ENCODE results near the gene SLC5A10. TPM values are rescaled to one million over a fixed set of nuclear protein-coding genes. Genes with fewer than 3 reads are reported as not detected.
A peak's percentile ranks its signal among the peaks of the same experiment; 100 is the strongest.
"Not testable (repeated sequence)": the region's sequence is repeated elsewhere in the genome, so short reads cannot be mapped to it uniquely, and the experiment has no call there.

The SLC5A10 gene
- total RNA-seq, 1 experiment from 2014 or later = not detected

- no peak for DNase-seq (ENCODE audit: low read depth)
Observed at GRCh38 chr17:18947866-18948265, 4.1 kb upstream of the SLC5A10 start.

GRCh38 chr17:18948476-18949006 lies 3.4 kb upstream of the SLC5A10 start:
- no peak for DNase-seq (ENCODE audit: low read depth)

- no peak for DNase-seq (ENCODE audit: low read depth)
Observed at GRCh38 chr17:18949566-18949965, 2.4 kb upstream of the SLC5A10 start.

- DNase-seq (ENCODE audit: low read depth) = no peak
Observed at GRCh38 chr17:18950346-18950745, 1.6 kb upstream of the SLC5A10 start.

- no peak for DNase-seq (ENCODE audit: low read depth)
Observed at GRCh38 chr17:18950944-18951905, 740 bp upstream of the SLC5A10 start.

- no peak for DNase-seq (ENCODE audit: low read depth)
Observed at GRCh38 chr17:18953231-18953728, 1.3 kb downstream of the SLC5A10 start.

GRCh38 chr17:18954321-18954720 lies 2.4 kb downstream of the SLC5A10 start:
- no peak for DNase-seq (ENCODE audit: low read depth)

GRCh38 chr17:18955009-18955408 lies 3.0 kb downstream of the SLC5A10 start:
- no peak for DNase-seq (ENCODE audit: low read depth)

- DNase-seq (ENCODE audit: low read depth) = not testable (repeated sequence)
Observed at GRCh38 chr17:18956021-18956420, 4.1 kb downstream of the SLC5A10 start.

- DNase-seq (ENCODE audit: low read depth) = no peak
Observed at GRCh38 chr17:18956581-18956980, 4.6 kb downstream of the SLC5A10 start.

- no peak for DNase-seq (ENCODE audit: low read depth)
Observed at GRCh38 chr17:18957831-18958230, 5.9 kb downstream of the SLC5A10 start.

- DNase-seq (ENCODE audit: low read depth) = no peak
Observed at GRCh38 chr17:18958611-18959010, 6.6 kb downstream of the SLC5A10 start.

- no peak for DNase-seq (ENCODE audit: low read depth)
Observed at GRCh38 chr17:18959071-18959844, 7.3 kb downstream of the SLC5A10 start.

- no peak for DNase-seq (ENCODE audit: low read depth)
Observed at GRCh38 chr17:18959845-18960240, 7.9 kb downstream of the SLC5A10 start.

- no peak for DNase-seq (ENCODE audit: low read depth)
Observed at GRCh38 chr17:18960241-18960665, 8.3 kb downstream of the SLC5A10 start.

GRCh38 chr17:18960803-18961511 lies 9.0 kb downstream of the SLC5A10 start:
- DNase-seq (ENCODE audit: low read depth) = peak; percentile 60

GRCh38 chr17:18961634-18962493 lies 9.9 kb downstream of the SLC5A10 start:
- DNase-seq (ENCODE audit: low read depth) = peak; percentile 50

GRCh38 chr17:18962494-18962815 lies 10.5 kb downstream of the SLC5A10 start:
- no peak for DNase-seq (ENCODE audit: low read depth)

GRCh38 chr17:18963126-18964017 lies 11.4 kb downstream of the SLC5A10 start:
- DNase-seq (ENCODE audit: low read depth) = peak; percentile 56

- no peak for DNase-seq (ENCODE audit: low read depth)
Observed at GRCh38 chr17:18964018-18964351, 12.0 kb downstream of the SLC5A10 start.
